Endothelial cell of umbilical vein (primary cell): Measurements from ENCODE around the gene KIF5C. TPM values are rescaled to one million over a fixed set of nuclear protein-coding genes. Genes with fewer than 3 reads are reported as not detected.
A peak's percentile ranks its signal among the peaks of the same experiment; 100 is the strongest.

ENCODE experiments used
- BruUV-seq: library from RNA; stranded (reverse); fragments of 400-500 nt; replicated peaks from 2 replicates; lab custom pipeline; 2021; lab: Mats Ljungman, UMichigan
- CTCF ChIA-PET: fragments of 300-600, 350-600 bp; sonication (Branson Sonifier 250); formaldehyde crosslinking; loops from one replicate; lab custom pipeline; 2021; ENCODE audit warnings: antibody characterized with exemption, inconsistent platforms; lab: Charles Lee
- POLR2A ChIA-PET: fragments of 300-600, 350-600 bp; sonication (Branson Sonifier 250); formaldehyde crosslinking; loops from one replicate; lab custom pipeline; 2021; ENCODE audit warnings: antibody characterized with exemption, inconsistent platforms; lab: Charles Lee
- DNase-seq: peaks from one replicate; pipeline ENCODE4 v3.0.0-alpha.2; 2011; ENCODE audit warnings: low read depth, low spot score
- FAIRE-seq: peaks from 2 replicates; lab custom pipeline; 2011; peaks lifted over from hg19 to GRCh38; lab: Jason Lieb, UNC
- H2AFZ ChIP-seq: 2 replicates; pipeline ENCODE4 v1.6.0; 2012; ENCODE audit warnings: low read depth, low read length, control low read depth, inconsistent platforms
- H3K27ac ChIP-seq: 2 replicates; pipeline ENCODE4 v1.5.1; 2011; ENCODE audit warnings: low read depth, mild to moderate bottlenecking, control low read depth, low read length, moderate library complexity; ENCODE audit not compliant: insufficient read depth
- H3K27me3 ChIP-seq, 2 experiments: 2 replicates each; pipeline versions ENCODE4 v1.6.0 to v1.6.1; 2011; ENCODE audit warnings: low read length in 2 of 2, mixed read lengths in 1 of 2; ENCODE audit not compliant: control insufficient read depth in 2 of 2, insufficient read depth in 2 of 2
- H3K36me3 ChIP-seq, 2 experiments: 2 replicates in 1 of 2; 3 replicates in 1 of 2; pipeline ENCODE4 v1.5.1; 2011; ENCODE audit warnings: low read length in 2 of 2, mild to moderate bottlenecking in 1 of 2, moderate library complexity in 1 of 2; ENCODE audit not compliant: control insufficient read depth in 2 of 2, insufficient read depth in 2 of 2; ENCODE audit errors: extremely low read depth in 1 of 2
- H3K4me1 ChIP-seq: 3 replicates; pipeline ENCODE4 v1.5.1; 2011; ENCODE audit warnings: mild to moderate bottlenecking, low read length; ENCODE audit not compliant: control insufficient read depth, insufficient read depth; ENCODE audit errors: extremely low read depth
- H3K4me2 ChIP-seq: 2 replicates; pipeline ENCODE4 v1.6.1; 2011; ENCODE audit warnings: low read length, control low read depth, mixed read lengths; ENCODE audit not compliant: insufficient read depth
- H3K4me3 ChIP-seq, 3 experiments: fragments of 200-600 bp in 1 of 3; sonication (generic), shearing (Covaris generic) in 1 of 3; replicated peaks in 1 of 3; 2 replicates each; pipeline ENCODE4 v1.5.1; 2011 to 2016; ENCODE audit warnings: control low read depth in 3 of 3, low read length in 3 of 3, mild to moderate bottlenecking in 2 of 3, inconsistent platforms in 1 of 3, low read depth in 1 of 3, moderate library complexity in 1 of 3; ENCODE audit not compliant: insufficient read depth in 1 of 3
- H3K79me2 ChIP-seq: 2 replicates; pipeline ENCODE4 v1.6.0; 2012; ENCODE audit warnings: low read length, inconsistent platforms; ENCODE audit not compliant: control insufficient read depth, insufficient read depth
- H3K9ac ChIP-seq: replicated peaks from 2 replicates; pipeline ENCODE3; 2011; ENCODE audit warnings: low read length, control low read depth; ENCODE audit not compliant: insufficient read depth; ENCODE audit errors: extremely low read depth
- H3K9me1 ChIP-seq: replicated peaks from 3 replicates; pipeline ENCODE4 v1.6.0; 2011; ENCODE audit warnings: mild to moderate bottlenecking, low read length; ENCODE audit not compliant: control insufficient read depth, insufficient read depth; ENCODE audit errors: extremely low read depth
- H3K9me3 ChIP-seq: replicated peaks from 2 replicates; pipeline ENCODE4 v1.5.1; 2012; ENCODE audit warnings: low read length, inconsistent platforms; ENCODE audit not compliant: control insufficient read depth, insufficient read depth
- H4K20me1 ChIP-seq: replicated peaks from 2 replicates; pipeline ENCODE3; 2011; ENCODE audit warnings: mild to moderate bottlenecking, low read length; ENCODE audit not compliant: control insufficient read depth, insufficient read depth; ENCODE audit errors: extremely low read depth
- CTCF ChIP-seq, 2 donors: IDR thresholded peaks; 1 replicate in 1 of 2; 2 replicates in 1 of 2; pipeline ENCODE4 v1.5.1; 2011; ENCODE audit warnings: low read length in 2 of 2, mild to moderate bottlenecking in 2 of 2, moderate library complexity in 2 of 2, control low read depth in 1 of 2, inconsistent platforms in 1 of 2, low read depth in 1 of 2; ENCODE audit not compliant: insufficient read depth in 1 of 2; ENCODE audit errors: extremely low read depth in 1 of 2
- EZH2 ChIP-seq: IDR thresholded peaks from 2 replicates; pipeline ENCODE4 v1.6.1; 2012; ENCODE audit warnings: borderline replicate concordance, low read depth, mild to moderate bottlenecking, moderate library complexity, low read length, inconsistent platforms; ENCODE audit not compliant: severe bottlenecking
- FOS ChIP-seq: IDR thresholded peaks from 2 replicates; pipeline ENCODE4 v1.6.1; 2011; ENCODE audit warnings: mild to moderate bottlenecking, low read length, moderate library complexity, borderline replicate concordance; ENCODE audit not compliant: insufficient read depth
- GATA2 ChIP-seq: IDR thresholded peaks from 2 replicates; pipeline ENCODE4 v1.7.0; 2011; ENCODE audit warnings: low read depth, mild to moderate bottlenecking, moderate library complexity, mixed read lengths, low read length; ENCODE audit not compliant: insufficient read length, insufficient read depth
- JUN ChIP-seq: IDR thresholded peaks from 2 replicates; pipeline ENCODE4 v1.6.1; 2011; ENCODE audit warnings: borderline replicate concordance, low read depth; ENCODE audit not compliant: insufficient read length, insufficient read depth
- MAX ChIP-seq: IDR thresholded peaks from 2 replicates; pipeline ENCODE4 v1.6.1; 2011; ENCODE audit not compliant: insufficient read depth, insufficient read length
- MYC ChIP-seq: IDR thresholded peaks from one replicate; pipeline ENCODE4 v1.6.1; 2011; ENCODE audit warnings: mild to moderate bottlenecking, low read depth, low read length
- POLR2A ChIP-seq: IDR thresholded peaks from 2 replicates; pipeline ENCODE4 v1.6.1; 2012; ENCODE audit warnings: low read depth, mild to moderate bottlenecking, control low read depth, low read length
- POLR2AphosphoS5 ChIP-seq: IDR thresholded peaks from 2 replicates; pipeline ENCODE4 v1.6.1; 2012; ENCODE audit warnings: low read depth, mild to moderate bottlenecking, control low read depth, low read length, moderate library complexity; ENCODE audit not compliant: insufficient read depth
- dilution Hi-C: fragments of 300-500 bp; cut with MboI; formaldehyde crosslinking; loops from one replicate; pipeline ENCODE4 v1.15.0; 2019; ENCODE audit warnings: low sequenced_read_pairs; ENCODE audit not compliant: extremely low pct_ligation_motif_present
- intact Hi-C: fragments of 100-400 bp; cut with micrococcal nuclease; formaldehyde crosslinking; loops from one replicate; pipeline ENCODE4 v1.10.0; 2022
- polyA plus RNA-seq, 4 experiments: library from polyadenylated mRNA; depleted of rRNA in 3 of 4; stranded (reverse) in 3 of 4; unstranded in 1 of 4; fragments of >200 nt; gene quantifications; 2 replicates each; pipeline versions ENCODE4 v1.2.1 to v1.2.3, GENCODE V29; 2011 to 2012; ENCODE audit warnings: missing spikeins in 1 of 4
- total RNA-seq: library from RNA; stranded (reverse); gene quantifications from 2 replicates; pipeline ENCODE4 v1.2.3, GENCODE V29; 2021

Gene KIF5C
- total and polyA plus RNA-seq, 2 donors (not counting 3 experiments of a cell fraction or from before 2014, with no cell fraction given) = 0.01 to 0.55 TPM

- ChIA-PET POLR2A (no interaction called here), CTCF (no interaction called here)
- DNase-seq (no peak), FAIRE-seq (no peak)
- no peak overlapping the region for H3K4me2 ChIP-seq
- no peaks in the 10 kb centered on the region for H3K9me3 ChIP-seq
- H3K4me1 ChIP-seq = no peaks in the 10 kb centered on the region
- no peaks in the 10 kb centered on the region for H3K27me3 ChIP-seq
- H3K79me2 ChIP-seq = no peaks in the 10 kb centered on the region
- H3K27ac ChIP-seq = no peak overlapping the region
- H3K36me3 ChIP-seq = no peaks in the 10 kb centered on the region
- BruUV-seq = no TSS peak
- no peak overlapping the region for H3K9ac ChIP-seq
- intact Hi-C loops = no loop called here
- no peak for TF ChIP-seq POLR2AphosphoS5
- H4K20me1 ChIP-seq = no peaks in the 10 kb centered on the region
- no peak overlapping the region for H2AFZ ChIP-seq
- no peak overlapping the region for H3K4me3 ChIP-seq
- dilution Hi-C loops = no loop called here
- no peaks in the 10 kb centered on the region for H3K9me1 ChIP-seq
These were observed 200.1 kb downstream of the KIF5C start for GRCh38 chr2:149075105-149075504.

- FAIRE-seq = no peak
These were observed 200.8 kb downstream of the KIF5C start for GRCh38 chr2:149075853-149076252.

More at GRCh38 chr2:149075853-149076252, 200.8 kb downstream of the KIF5C start:
- no peaks in the 10 kb centered on the region for H3K79me2 ChIP-seq
- intact Hi-C loops = no loop called here
- no peaks in the 10 kb centered on the region for H3K27me3 ChIP-seq
- H3K4me2 ChIP-seq = no peak overlapping the region
- no peak for DNase-seq
- no peaks in the 10 kb centered on the region for H3K4me1 ChIP-seq
- dilution Hi-C loops = no loop called here
- POLR2A ChIA-PET = no interaction called here
- no peaks in the 10 kb centered on the region for H3K36me3 ChIP-seq
- no peaks in the 10 kb centered on the region for H3K9me3 ChIP-seq
- TF ChIP-seq GATA2 (no peak), MYC (no peak), EZH2 (no peak), MAX (no peak), POLR2AphosphoS5 (no peak), CTCF (IDR thresholded peaks at IDR 0.05; ENCODE audit: extremely low read depth in 1 of 2, insufficient read depth in 1 of 2, low read depth in 1 of 2, low read length in 2 of 2) (no peak), POLR2A (no peak), JUN (no peak), FOS (no peak)
- H3K4me3 ChIP-seq = no peak overlapping the region
- peak overlapping the region; percentile 42 for H2AFZ ChIP-seq
- no peak overlapping the region for H3K27ac ChIP-seq
- no TSS peak for BruUV-seq
- no peak overlapping the region for H3K9ac ChIP-seq
- no peaks in the 10 kb centered on the region for H3K9me1 ChIP-seq
- no peaks in the 10 kb centered on the region for H4K20me1 ChIP-seq
- CTCF ChIA-PET = no interaction called here
